Neuronal stem cell (in vitro differentiated cells): Measurements from ENCODE around the gene CYP4F3.

Experiments
- DNase-seq: peaks from one replicate; pipeline ENCODE4 v3.0.0-alpha.2; 2013; ENCODE audit warnings: low spot score
- H2AFZ ChIP-seq: one replicate; pipeline ENCODE4 v1.6.1; 2013; ENCODE audit warnings: mild to moderate bottlenecking, low read length, inconsistent platforms
- H2AK5ac ChIP-seq: 2 replicates; pipeline ENCODE4 v1.6.1; 2013; ENCODE audit warnings: low read depth, mild to moderate bottlenecking, inconsistent platforms, low read length, moderate library complexity, mixed read lengths
- H2BK120ac ChIP-seq: 2 replicates; pipeline ENCODE4 v1.6.1; 2013; ENCODE audit warnings: low read depth, mild to moderate bottlenecking, inconsistent platforms, low read length, moderate library complexity, mixed read lengths
- H2BK12ac ChIP-seq: one replicate; pipeline ENCODE4 v1.6.1; 2013; ENCODE audit warnings: low read length, inconsistent platforms
- H2BK15ac ChIP-seq: 2 replicates; pipeline ENCODE4 v1.6.1; 2013; ENCODE audit warnings: mild to moderate bottlenecking, low read length, inconsistent platforms, mixed read lengths
- H2BK5ac ChIP-seq: one replicate; pipeline ENCODE4 v1.6.1; 2013; ENCODE audit warnings: inconsistent platforms, mild to moderate bottlenecking, low read length, moderate library complexity
- H3K14ac ChIP-seq: one replicate; pipeline ENCODE4 v1.6.1; 2013; ENCODE audit warnings: low read length, inconsistent platforms
- H3K18ac ChIP-seq: 2 replicates; pipeline ENCODE4 v1.6.1; 2013; ENCODE audit warnings: low read length, inconsistent platforms
- H3K23ac ChIP-seq: 2 replicates; pipeline ENCODE4 v1.6.1; 2013; ENCODE audit warnings: low read depth, mild to moderate bottlenecking, mixed read lengths, low read length, inconsistent platforms; ENCODE audit not compliant: poor library complexity
- H3K27ac ChIP-seq: replicated peaks from 3 replicates; pipeline ENCODE4 v1.5.1; 2013; ENCODE audit warnings: low read length, inconsistent platforms
- H3K27me3 ChIP-seq, 3 experiments: 2 replicates each; pipeline ENCODE4 v1.6.1; 2013; ENCODE audit warnings: low read length in 3 of 3, mild to moderate bottlenecking in 2 of 3, inconsistent platforms in 1 of 3, low read depth in 1 of 3, mixed read lengths in 1 of 3, moderate library complexity in 1 of 3; ENCODE audit not compliant: control insufficient read depth in 3 of 3, insufficient read depth in 3 of 3
- H3K36me3 ChIP-seq, 2 donors: replicated peaks in 1 of 2; 2 replicates each; pipeline ENCODE4 v1.6.1; 2013; ENCODE audit warnings: low read length in 2 of 2; ENCODE audit not compliant: control insufficient read depth in 2 of 2, insufficient read depth in 2 of 2
- H3K4ac ChIP-seq: 2 replicates; pipeline ENCODE4 v1.6.1; 2013; ENCODE audit warnings: inconsistent platforms, mild to moderate bottlenecking, low read length, moderate library complexity
- H3K4me1 ChIP-seq, 2 donors: 1 replicate in 1 of 2; 2 replicates in 1 of 2; pipeline ENCODE4 v1.6.1; 2013; ENCODE audit warnings: low read length in 2 of 2, low read depth in 1 of 2; ENCODE audit not compliant: control insufficient read depth in 2 of 2, insufficient read depth in 1 of 2
- H3K4me2 ChIP-seq: one replicate; pipeline ENCODE4 v1.6.1; 2013; ENCODE audit warnings: mild to moderate bottlenecking, low read length, inconsistent platforms; ENCODE audit not compliant: insufficient read depth, poor library complexity, severe bottlenecking
- H3K4me3 ChIP-seq, 2 donors: 2 replicates each; pipeline ENCODE4 v1.5.1; 2013; ENCODE audit warnings: low read length in 2 of 2, mild to moderate bottlenecking in 2 of 2, inconsistent platforms in 1 of 2, moderate library complexity in 1 of 2
- H3K79me1 ChIP-seq: one replicate; pipeline ENCODE4 v1.6.1; 2013; ENCODE audit warnings: low read depth, mild to moderate bottlenecking, inconsistent platforms, low read length, moderate library complexity
- H3K9ac ChIP-seq: one replicate; pipeline ENCODE4 v1.6.1; 2013; ENCODE audit warnings: mild to moderate bottlenecking, low read depth, low read length, inconsistent platforms; ENCODE audit not compliant: poor library complexity
- H3K9me3 ChIP-seq, 2 donors: replicated peaks in 1 of 2; 2 replicates each; pipeline versions ENCODE3 to v1.6.1; 2013; ENCODE audit warnings: low read length in 2 of 2, mild to moderate bottlenecking in 2 of 2, inconsistent platforms in 1 of 2, low read depth in 1 of 2, mixed read lengths in 1 of 2, moderate library complexity in 1 of 2; ENCODE audit not compliant: control insufficient read depth in 2 of 2, insufficient read depth in 1 of 2
- H4K8ac ChIP-seq: one replicate; pipeline ENCODE4 v1.6.1; 2013; ENCODE audit warnings: low read depth, mild to moderate bottlenecking, inconsistent platforms, low read length, moderate library complexity
- H4K91ac ChIP-seq: one replicate; pipeline ENCODE4 v1.6.1; 2013; ENCODE audit warnings: low read length, low read depth, mild to moderate bottlenecking, inconsistent platforms; ENCODE audit not compliant: poor library complexity
- WGBS, 2 donors: extraction: QIAGEN DNeasy Blood & Tissue Kit; methylation state at CpG; one replicate each; pipeline ENCODE4 v1.1.7; 2013; ENCODE audit warnings: missing lambda C conversion rate in 2 of 2, mixed read lengths in 1 of 2; ENCODE audit not compliant: insufficient read length in 2 of 2, insufficient replicate concordance in 1 of 2; ENCODE audit errors: extremely low coverage in 2 of 2; 5-methylcytosine and 5-hydroxymethylcytosine counted together

The CYP4F3 gene

GRCh38 chr19:15616627-15617270 is 23.9 kb upstream of the CYP4F3 start:
- Histone ChIP-seq H2BK15ac (no peak overlapping the region), H3K4me1 (no peaks in the 10 kb centered on the region), H3K36me3 (no peaks in the 10 kb centered on the region), H3K4me3 (no peak overlapping the region), H3K27ac (no peak overlapping the region), H2AFZ (no peak overlapping the region), H3K4me2 (no peak overlapping the region), H3K9me3 (peaks cover 0 to 57% of the 10 kb centered on the region in 2 donors), H3K9ac (no peak overlapping the region), H4K91ac (no peak overlapping the region), H3K27me3 (no peaks in the 10 kb centered on the region), H2BK5ac (no peak overlapping the region), H3K23ac (no peak overlapping the region), H3K14ac (no peak overlapping the region), H3K18ac (no peak overlapping the region), H3K4ac (no peak overlapping the region), H2BK12ac (no peak overlapping the region), H4K8ac (no peak overlapping the region), H3K79me1 (no peaks in the 10 kb centered on the region), H2AK5ac (no peak overlapping the region), H2BK120ac (no peak overlapping the region)
- DNase-seq: no peak
- no CpG with 5 or more reads among the region's 7 CpGs for WGBS, 2 donors

GRCh38 chr19:15618321-15618720 is 22.4 kb upstream of the CYP4F3 start:
- no peak overlapping the region for H3K4me3 ChIP-seq
- H3K23ac ChIP-seq: no peak overlapping the region
- H2BK15ac ChIP-seq: no peak overlapping the region
- H3K9me3 ChIP-seq: peaks cover 0 to 66% of the 10 kb centered on the region in 2 donors
- no peak overlapping the region for H2AFZ ChIP-seq
- H3K4me1 ChIP-seq: no peaks in the 10 kb centered on the region
- H3K36me3 ChIP-seq: no peaks in the 10 kb centered on the region
- WGBS, 2 donors: no CpG with 5 or more reads among the region's 5 CpGs
- no peak overlapping the region for H2BK5ac ChIP-seq
- H3K14ac ChIP-seq: no peak overlapping the region
- H3K4ac ChIP-seq: no peak overlapping the region
- no peak overlapping the region for H3K27ac ChIP-seq
- H2AK5ac ChIP-seq: no peak overlapping the region
- no peak overlapping the region for H2BK120ac ChIP-seq
- no peak overlapping the region for H2BK12ac ChIP-seq
- H3K18ac ChIP-seq: no peak overlapping the region
- no peak for DNase-seq
- no peaks in the 10 kb centered on the region for H3K79me1 ChIP-seq
- no peak overlapping the region for H3K9ac ChIP-seq
- H4K8ac ChIP-seq: no peak overlapping the region
- H4K91ac ChIP-seq: no peak overlapping the region
- H3K27me3 ChIP-seq: peaks cover 0 to 3% (median 0%) of the 10 kb centered on the region in 3 experiments
- no peak overlapping the region for H3K4me2 ChIP-seq

- DNase-seq: no peak
- Histone ChIP-seq H2AFZ (no peak overlapping the region), H3K4me3 (no peak overlapping the region), H3K4me1 (no peaks in the 10 kb centered on the region), H3K18ac (no peak overlapping the region), H3K4ac (no peak overlapping the region), H4K8ac (no peak overlapping the region), H3K27ac (no peak overlapping the region), H2BK15ac (no peak overlapping the region), H3K4me2 (no peak overlapping the region), H3K79me1 (no peaks in the 10 kb centered on the region), H2AK5ac (no peak overlapping the region), H3K23ac (no peak overlapping the region), H3K14ac (no peak overlapping the region), H4K91ac (no peak overlapping the region), H3K27me3 (peaks cover 0 to 3% (median 0%) of the 10 kb centered on the region in 3 experiments), H3K36me3 (no peaks in the 10 kb centered on the region), H2BK5ac (no peak overlapping the region), H3K9ac (no peak overlapping the region), H3K9me3 (peaks cover 0 to 56% of the 10 kb centered on the region in 2 donors), H2BK120ac (no peak overlapping the region), H2BK12ac (no peak overlapping the region)
- WGBS, 2 donors: no CpG with 5 or more reads among the region's 1 CpG
These were observed 18.9 kb upstream of the CYP4F3 start for GRCh38 chr19:15621801-15622200.

- no peak overlapping the region for H3K9ac ChIP-seq
- no peak overlapping the region for H2BK15ac ChIP-seq
- no peaks in the 10 kb centered on the region for H3K4me1 ChIP-seq
- no peak overlapping the region for H3K23ac ChIP-seq
- H4K8ac ChIP-seq: no peak overlapping the region
- no CpG with 5 or more reads among the region's 11 CpGs for WGBS, 2 donors
- H2AFZ ChIP-seq: no peak overlapping the region
- no peaks in the 10 kb centered on the region for H3K36me3 ChIP-seq
- no peak overlapping the region for H2AK5ac ChIP-seq
- H3K27me3 ChIP-seq: peaks cover 0 to 3% (median 0%) of the 10 kb centered on the region in 3 experiments
- no peak overlapping the region for H3K4ac ChIP-seq
- H2BK120ac ChIP-seq: no peak overlapping the region
- H3K4me3 ChIP-seq: no peak overlapping the region
- H2BK12ac ChIP-seq: no peak overlapping the region
- no peak overlapping the region for H3K18ac ChIP-seq
- H3K4me2 ChIP-seq: no peak overlapping the region
- DNase-seq: no peak
- H3K79me1 ChIP-seq: no peaks in the 10 kb centered on the region
- peaks cover 0 to 46% of the 10 kb centered on the region in 2 donors for H3K9me3 ChIP-seq
- H2BK5ac ChIP-seq: no peak overlapping the region
- no peak overlapping the region for H3K27ac ChIP-seq
- no peak overlapping the region for H3K14ac ChIP-seq
- no peak overlapping the region for H4K91ac ChIP-seq
These were observed 17.7 kb upstream of the CYP4F3 start for GRCh38 chr19:15622991-15623390.
